HG03378 (cell line): ENCODE results near the gene MYBL2.

ENCODE experiments used
- ATAC-seq: cut with Tn5 transposase; IDR thresholded peaks from one replicate; pipeline ENCODE4 v1.9.1; 2021; ENCODE audit warnings: mild to moderate bottlenecking, moderate library complexity; ENCODE audit not compliant: unreplicated experiment

MYBL2 gene

DNA sequence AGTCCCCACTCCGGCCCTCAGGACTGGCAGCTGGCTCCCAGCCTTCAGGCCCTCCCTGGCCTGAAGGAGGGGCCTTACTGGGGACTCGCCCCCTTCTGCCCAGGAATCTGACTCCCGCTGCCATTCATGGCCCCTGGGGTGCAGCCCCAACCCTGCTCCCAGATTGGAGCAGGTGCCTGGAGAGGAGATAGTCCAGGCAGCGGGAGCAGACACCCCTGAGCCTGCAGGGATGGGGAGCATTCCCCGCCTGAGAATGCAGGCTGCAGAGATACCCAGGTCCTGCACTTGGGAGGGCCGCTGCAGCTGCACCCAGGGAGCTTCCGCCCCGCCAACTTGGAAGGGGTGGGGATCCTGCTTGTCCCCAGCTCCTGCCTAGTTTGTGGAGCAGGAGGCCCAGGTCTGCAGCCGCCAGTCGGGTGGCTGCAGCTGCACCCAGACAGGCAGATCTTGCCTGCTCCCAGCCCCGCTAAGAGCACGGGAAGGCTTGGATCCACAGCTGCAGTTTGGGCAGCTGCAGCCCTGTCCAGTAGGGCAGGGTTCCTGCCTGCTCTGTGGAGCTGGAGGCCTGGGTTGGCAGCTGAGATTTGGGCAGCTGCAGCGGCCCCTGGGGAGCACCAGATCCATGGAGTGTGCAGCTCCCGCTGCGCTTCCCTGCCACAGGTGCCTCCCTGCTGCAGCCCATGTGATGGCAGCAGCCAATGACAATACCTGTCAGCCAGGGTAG, 54.7 kb downstream of the MYBL2 start:
- no peak for ATAC-seq

DNA sequence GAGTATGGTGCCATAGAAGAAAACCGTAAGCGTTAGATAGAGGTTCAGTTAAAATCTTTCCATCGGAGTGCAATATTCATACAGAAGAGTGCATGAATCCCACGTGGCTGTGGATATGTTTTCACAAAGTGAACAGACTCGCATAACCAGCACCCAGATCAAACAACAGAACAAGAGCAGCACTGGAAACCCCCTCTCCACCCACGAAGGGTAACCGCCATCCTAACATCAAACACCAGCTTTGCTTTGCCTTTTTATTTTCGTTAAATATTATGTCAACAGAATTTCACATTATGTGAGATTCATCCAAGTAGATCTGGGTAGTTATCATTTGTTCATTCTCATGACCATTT, 55.2 kb downstream of the MYBL2 start:
- no peak for ATAC-seq

DNA sequence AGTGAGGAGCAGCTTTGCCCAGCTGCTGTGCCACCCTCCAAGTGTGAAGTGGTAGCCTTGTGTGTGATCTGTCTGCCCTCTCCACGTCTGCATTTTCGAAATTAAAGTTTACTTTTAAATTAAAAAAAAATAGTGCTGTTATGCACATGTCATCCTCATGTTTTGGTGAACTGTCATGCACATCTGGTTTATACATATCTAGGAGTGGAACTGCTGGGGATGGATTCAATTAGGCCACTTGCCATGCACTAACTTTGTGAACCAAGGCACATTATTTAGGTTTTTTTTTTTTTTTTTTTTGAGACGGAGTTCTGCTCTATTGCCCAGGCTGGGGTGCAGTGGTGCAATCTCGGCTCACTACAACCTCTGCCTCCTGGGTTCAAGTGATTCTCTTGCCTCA, 56.3 kb downstream of the MYBL2 start:
- ATAC-seq = no peak

DNA sequence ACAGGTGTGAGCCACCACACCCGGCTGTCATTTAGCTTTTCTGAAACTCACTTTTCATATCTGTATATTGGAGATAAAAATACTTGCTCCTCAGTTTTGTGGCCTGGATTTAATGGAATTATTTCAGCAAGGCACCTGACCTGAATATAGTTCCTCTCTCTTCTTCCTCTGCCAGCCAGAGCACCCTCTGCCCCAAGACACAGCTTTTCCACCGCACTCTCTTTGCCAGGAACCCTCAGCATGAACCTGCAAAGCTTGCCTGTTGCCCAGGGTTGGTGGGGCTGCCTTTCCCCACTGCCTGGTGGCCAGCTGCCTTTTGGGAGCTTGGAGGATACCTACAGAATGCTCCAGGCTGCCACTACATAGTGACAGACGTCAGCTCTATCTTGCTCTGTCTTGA, 56.8 kb downstream of the MYBL2 start:
- no peak for ATAC-seq

DNA sequence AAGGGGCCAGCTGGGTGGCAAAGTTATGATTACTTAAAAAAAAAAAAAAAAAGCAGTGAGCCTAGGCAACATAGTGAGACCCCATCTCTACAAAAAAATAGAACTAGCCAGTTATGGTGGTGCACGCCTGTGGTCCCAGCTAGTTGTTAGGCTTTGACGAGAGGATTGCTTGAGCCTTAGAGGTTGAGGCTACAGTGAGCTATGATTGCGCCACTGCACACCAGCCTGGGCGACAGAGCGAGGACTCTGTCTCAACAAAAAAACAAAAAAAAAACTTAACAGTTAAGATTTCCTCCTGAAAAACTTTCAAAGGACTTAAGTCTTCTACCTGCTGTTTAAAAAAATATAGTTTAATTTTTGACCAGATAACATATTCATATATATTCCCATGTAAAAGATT, 57.5 kb downstream of the MYBL2 start:
- ATAC-seq = no peak

DNA sequence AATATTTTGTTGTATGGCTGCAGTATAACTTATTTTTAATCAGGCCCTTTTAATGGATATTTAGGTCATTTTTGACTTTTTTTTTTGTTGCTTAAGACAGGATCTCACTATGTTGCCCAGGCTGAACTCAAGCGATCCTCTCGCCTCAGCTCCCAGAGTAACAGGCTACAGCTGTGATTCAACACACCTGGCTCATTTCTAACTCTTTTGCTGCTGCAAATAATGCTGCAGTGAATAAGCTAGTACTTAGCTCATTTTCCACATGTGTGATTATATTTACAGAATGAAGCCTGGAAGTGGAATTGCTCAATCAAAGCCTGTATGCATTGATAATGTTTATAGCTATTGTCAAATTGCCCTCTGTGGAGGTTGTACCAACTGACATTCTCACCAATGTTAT, 58.8 kb downstream of the MYBL2 start:
- ATAC-seq = no peak

DNA sequence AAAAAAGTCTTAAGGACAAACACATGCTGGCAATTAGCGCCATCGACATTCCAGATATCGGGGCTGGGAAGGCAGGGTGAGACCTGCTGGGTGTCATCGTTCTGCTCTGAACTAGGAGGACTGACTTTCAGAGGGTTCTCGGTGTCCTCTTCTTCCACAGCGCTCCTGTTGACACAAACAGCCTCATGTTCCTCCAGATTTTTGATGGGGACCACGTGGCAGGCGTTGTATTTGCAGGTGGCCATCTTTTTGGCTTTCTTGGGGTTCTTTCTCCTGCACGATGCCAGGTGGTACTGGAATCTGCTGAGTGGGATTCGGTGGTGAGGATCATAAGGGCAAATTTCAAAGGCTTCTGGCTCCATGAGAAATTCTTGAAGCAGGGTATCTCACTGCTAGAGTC, 59.4 kb downstream of the MYBL2 start:
- no peak for ATAC-seq

DNA sequence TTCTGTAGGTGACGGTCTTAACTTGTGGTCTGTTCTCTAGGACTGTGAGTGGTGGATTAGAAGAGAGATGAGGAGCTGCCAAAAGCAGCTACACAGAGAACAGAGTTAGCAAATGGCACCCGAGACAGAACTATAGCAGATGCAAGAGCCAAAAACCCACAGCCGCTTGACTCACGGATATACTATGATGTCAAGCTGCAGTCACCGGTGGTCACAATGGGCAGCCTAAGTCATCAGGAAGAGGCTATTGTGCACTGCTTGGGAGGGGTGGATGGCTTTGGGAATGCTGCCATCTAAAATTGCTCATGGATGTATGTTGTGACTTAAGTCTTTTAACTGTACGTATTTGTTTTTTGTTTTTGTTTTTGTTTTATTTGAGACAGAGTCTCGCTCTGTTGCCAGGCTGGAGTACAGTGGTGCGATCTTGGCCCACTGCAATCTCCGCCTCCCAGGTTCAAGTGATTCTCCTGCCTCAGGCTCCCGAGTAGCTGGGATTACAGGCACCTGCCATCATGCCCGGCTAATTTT, 60.0 kb downstream of the MYBL2 start, which contains the start of gene GTSF1L:
Gene GTSF1L (minus strand): TSS at position 192 of the 528 bp plus-strand sequence. CDS start 308 bp downstream, outside the sequence.
- ATAC-seq = no peak

DNA sequence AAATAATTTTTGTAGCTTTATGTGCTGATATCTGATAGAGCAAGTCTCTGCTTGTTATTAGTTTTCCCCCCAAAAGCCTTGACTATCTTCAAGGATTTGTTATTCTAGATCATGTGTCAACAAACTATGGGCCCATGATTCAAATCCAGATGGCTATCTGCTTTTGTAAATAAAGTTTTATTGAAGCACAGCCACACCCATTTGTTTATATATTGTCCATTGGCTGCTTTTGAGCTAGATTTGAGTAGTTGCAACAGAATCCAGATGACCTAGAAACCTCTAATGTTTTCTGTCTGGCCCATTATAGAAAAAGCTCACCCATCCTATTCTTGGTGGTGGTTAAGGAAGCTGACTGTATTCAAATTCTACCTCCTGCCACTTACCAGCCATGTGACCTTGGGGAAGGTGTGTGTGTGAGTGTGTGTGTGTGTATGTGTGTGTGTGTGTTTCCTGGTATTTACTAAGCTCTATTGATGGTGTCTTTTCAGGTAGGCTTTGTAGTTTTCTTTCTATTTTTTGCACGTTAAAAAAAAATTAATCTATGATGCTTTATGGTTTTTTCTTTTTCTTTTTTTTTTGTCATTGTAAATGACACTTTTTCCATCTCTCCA, 61.2 kb downstream of the MYBL2 start:
- no peak for ATAC-seq

DNA sequence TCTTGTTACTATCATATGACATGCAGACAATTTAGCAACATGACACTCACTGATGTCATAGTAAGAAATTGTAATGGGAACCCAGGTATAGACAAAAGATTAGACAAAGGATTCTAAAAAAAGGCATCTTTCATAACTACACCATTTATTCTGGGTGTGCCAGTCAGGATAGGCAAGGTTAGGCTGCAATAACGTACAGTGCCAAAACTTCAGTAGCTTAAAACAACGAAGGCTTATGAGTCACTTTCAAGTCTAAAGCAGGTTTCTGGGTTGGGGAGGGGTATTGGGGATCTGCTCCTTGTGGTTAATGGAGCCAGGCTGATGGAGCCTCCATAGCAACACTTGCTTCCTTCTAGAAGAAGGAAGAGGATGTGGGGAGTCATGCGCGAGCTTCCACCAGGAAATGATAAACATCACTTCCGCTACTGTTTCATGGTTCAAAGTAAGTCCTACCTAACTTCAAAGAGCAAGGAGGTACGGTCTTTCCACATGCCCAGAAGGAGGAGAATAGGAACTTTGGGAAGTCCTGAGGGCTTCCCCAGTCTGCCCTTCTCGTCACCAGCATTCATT, 61.9 kb downstream of the MYBL2 start:
- ATAC-seq = no peak

DNA sequence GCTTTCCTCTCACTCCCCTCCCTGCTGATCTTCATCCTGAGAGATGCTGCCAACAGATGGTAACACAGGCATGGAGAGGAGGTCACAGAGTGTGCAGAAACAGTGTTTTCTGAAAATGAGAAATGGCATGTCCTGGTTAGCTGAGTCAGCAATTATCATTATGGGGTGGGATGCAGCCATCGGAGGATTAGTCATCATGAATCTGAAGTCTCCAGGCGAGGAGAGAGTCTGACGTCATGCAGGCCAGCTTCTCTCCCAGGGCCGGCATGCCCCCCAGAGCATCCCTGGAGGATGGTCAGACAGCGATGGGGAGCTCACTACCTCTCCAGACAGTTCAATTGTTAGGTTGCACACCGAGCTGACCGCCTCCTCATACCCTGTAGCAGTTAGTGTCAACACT, 64.6 kb downstream of the MYBL2 start:
- ATAC-seq = no peak

DNA sequence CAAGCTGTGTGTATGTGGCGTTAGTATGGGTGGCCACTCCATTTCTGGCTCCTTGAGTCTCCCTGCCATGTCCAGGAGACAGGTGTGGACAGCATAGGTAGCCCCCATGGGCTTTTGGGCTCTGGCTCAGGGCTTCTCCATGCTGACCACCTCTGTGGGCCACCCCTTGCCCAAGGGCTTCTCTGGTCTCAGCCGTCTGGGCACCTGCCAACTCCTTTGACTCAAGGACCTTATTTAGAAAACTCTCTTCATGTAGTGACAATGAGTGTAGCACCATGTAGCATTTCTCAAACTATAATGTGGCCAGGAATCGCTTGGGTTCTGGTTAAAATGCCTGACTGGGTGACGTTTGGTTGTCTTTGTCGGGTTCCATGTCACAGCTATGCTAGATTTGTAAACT, 65.0 kb downstream of the MYBL2 start:
- no peak for ATAC-seq

DNA sequence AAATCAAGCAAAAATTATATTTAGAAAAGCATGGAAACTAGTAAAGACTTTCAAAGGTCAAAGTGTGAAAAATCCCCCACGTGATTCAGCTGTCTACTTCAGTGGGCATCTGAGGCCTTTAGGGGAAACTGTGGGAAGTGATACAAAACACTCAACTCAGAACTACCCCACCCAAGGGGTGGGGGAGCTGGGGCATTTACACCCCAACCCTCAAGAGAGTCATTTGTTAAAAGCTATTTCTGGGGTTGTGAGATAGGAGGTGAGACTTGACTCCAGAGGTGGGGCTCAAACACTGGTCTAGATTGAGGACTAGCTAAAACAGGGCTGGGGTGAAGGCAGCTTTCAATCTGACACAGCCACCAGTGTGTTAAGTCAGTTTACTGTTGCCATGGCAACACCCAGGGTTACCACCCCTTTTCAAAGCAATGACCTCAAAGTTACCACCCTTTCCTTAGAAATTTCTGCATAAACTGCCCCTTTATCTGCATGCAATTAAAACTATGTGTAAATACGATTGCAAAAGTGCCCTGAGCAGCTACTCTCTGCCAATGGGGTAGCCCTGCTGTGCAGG, 69.8 kb downstream of the MYBL2 start:
- ATAC-seq = peak; percentile 79

DNA sequence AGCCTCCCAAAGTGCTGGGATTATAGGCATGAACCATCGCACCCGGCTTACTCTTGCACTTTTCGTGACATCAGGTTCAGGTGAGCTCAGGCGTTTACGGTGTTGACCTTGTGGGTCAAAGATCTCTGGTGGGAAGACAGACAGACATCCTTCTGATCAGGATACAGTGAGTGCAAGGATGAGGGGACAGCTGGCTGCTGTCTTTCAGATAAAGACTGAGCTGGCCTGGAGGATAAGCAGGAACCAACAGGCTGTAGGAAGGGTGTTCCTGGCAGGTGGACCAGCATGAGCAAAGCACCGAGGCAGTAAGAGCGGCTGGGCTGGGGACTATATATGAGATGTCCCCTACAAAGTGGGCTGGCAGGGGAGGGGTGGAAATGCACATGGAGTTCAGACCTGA, 71.0 kb downstream of the MYBL2 start:
- no peak for ATAC-seq

DNA sequence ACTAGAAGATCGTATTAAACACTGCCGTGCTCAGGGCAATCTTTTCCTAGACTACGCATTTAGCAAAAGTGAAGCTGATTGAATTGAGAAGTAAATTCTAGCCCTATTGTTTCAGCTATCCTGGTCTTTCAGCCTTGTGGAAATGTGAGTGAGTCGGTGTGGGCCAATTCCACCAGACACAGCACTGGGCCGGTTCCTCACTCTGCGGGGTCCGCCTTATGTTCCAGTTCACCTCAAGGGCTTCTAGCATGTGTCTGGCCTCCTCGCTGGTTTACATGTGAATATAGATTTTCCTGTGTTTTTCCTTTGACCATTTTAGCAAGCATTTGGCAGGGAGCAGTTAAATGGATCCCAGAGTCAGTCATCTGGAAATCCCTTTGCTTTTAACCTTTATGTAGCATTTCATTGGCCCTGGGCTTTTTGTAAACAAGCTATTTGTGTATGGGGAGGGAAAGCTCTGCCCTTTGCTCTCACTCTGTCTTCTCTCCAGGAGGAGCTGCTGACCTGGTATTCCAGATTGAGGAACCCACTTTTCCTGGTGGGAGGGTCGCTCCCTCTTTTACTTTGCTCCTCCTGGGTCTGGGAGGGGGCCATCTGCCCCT, 72.3 kb downstream of the MYBL2 start:
- ATAC-seq = no peak

DNA sequence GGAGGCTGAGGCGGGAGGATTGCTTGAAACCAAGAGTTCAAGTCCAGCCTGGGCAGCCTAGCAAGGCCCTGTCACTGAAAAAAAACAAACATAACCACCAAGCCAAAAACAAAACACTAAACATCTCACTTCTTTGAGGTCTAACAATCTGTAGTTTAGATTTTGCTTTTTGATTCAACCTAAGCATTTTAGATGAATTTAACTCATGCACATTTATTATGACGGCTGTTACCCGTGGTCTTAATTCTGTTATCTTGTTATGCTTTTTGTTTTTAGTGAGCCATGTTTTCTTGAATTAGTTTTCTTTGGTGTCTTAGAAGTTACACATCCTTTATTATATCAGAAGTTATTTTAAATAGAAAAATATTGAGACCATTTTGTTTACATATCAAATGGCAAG, 73.7 kb downstream of the MYBL2 start:
- ATAC-seq = no peak

DNA sequence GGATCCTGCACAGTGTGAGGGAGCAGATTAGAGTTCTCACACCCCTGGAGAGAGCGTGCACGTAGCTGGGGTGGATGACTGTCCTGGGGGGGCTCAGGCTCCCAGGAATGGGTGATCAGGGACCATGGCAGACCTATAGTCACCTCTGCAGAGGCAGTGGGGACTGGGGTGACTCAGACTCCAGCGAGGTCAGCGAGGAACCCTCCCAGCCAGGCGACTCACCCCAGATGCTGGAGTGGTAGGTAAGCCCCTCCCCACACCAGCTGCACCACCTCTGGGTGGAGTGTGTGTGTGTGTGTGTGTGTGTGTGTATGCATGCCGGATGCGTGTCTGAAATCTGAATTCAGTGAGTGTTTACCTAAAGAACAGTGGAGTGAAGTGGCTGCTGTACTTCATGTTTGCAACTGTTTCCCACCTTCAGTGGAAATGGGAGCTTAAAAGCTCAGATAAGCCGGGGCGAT, 77.3 kb downstream of the MYBL2 start:
- no peak for ATAC-seq

DNA sequence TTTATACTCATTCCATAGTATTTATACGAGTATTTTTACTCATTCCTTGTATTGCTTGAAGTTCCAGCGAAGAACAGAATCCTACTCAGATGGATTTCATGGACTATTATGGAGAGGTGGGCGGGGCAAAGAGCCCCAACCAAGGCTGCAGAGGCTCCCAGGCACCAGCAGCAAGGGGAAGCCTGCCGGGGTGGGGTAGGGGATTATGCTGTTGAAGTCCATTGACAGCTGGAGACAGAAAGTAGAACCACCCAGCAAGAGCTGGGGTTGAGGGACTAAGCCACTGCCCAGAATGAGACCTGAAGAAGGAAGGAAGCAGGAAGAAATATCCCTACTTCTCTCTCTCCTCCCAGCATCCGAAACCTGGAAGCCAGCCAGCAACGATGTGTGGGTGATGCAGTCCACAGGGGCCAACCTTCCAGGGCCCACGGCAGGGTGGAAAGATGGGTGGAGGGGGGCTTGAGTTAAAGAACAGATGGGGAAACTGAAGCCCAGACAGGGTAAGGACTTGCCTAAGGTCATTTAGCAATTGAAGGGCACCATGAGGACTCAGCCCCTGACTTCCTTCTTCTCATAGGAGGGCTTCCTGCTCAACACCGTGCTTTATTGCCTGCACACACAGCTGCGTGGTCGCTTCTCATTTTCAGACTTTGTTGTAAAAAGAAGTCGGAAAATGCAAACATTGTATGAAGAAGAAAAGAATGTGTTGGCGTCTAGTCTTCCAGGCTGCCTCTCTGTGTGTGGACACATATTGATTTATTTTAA, 78.2 kb downstream of the MYBL2 start:
- no peak for ATAC-seq

DNA sequence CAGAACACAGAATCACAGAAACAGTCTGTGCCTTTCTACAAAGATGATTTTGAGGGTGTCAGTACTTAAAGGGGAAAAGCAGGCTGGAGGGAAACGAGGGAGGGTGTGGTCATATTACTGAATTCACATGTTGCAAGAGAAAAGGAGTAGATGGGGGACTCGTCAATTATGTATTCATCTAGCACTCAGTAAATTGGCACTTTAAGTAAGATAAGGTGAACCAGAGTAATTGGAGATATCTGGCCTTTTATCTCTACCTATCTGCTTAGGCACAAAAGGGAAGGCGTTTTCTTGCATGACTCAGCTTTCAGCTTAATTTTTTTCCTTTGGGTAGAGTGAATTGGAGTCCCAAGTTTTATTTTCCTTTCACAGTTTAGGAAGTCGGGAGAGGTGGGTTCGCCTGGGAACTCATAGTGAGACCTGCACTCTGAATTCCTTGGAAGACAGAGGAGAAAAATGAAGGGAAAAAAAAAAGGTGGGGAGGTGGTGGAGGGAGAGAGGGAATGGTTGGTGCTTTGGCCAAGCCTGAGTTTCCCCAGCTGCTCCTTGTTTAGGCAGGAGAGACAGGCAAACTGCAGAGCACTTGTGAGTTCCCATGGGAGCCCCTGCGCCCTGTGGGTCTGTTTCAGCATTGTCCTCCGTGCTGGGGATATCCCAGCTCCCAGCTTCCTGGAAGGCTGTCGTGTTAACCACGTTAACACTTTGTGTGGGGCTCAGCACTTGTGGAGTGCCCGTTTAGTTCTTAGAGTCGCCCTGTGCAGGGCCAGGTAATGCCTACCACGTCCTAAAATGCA, 79.6 kb downstream of the MYBL2 start:
- no peak for ATAC-seq

DNA sequence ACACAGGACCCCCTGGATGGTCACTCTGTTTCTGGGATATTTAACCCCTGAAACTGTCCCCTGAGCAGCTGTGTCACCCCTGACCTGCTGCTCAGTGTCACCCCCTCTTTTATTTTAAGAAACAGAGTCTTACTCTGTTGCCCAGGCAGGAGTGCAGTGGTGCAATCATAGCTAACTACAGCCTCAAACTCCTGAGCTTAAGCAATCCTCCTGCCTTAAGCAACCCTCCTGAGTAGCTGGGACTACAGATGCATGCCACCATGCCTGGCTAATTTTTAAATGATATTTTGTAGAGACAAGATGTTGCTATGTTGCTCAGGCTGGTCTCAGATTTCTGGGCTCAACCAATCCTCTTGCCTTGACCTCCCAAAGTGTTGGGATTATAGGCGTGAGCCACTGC, 81.4 kb downstream of the MYBL2 start:
- ATAC-seq = no peak
